ENCODE measurements around the gene POLG2. TPM values are rescaled to one million over a fixed set of nuclear protein-coding genes. Genes with fewer than 3 reads are reported as not detected.

The POLG2 gene
- total and polyA plus RNA-seq, 2 donors (not counting 3 experiments of a cell fraction or from before 2014, with no cell fraction given) = 6.5 to 18.6 TPM

GRCh38 chr17:64497565-64498035 is 746 bp upstream of the POLG2 start:
- H3K9ac ChIP-seq (replicated peaks; ENCODE audit: extremely low read depth, insufficient read depth, low read length) = peak overlapping the region; percentile 32
- TF ChIP-seq, protein P1, sequence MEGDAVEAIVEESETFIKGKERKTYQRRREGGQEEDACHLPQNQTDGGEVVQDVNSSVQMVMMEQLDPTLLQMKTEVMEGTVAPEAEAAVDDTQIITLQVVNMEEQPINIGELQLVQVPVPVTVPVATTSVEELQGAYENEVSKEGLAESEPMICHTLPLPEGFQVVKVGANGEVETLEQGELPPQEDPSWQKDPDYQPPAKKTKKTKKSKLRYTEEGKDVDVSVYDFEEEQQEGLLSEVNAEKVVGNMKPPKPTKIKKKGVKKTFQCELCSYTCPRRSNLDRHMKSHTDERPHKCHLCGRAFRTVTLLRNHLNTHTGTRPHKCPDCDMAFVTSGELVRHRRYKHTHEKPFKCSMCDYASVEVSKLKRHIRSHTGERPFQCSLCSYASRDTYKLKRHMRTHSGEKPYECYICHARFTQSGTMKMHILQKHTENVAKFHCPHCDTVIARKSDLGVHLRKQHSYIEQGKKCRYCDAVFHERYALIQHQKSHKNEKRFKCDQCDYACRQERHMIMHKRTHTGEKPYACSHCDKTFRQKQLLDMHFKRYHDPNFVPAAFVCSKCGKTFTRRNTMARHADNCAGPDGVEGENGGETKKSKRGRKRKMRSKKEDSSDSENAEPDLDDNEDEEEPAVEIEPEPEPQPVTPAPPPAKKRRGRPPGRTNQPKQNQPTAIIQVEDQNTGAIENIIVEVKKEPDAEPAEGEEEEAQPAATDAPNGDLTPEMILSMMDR (IDR thresholded peaks at IDR 0.05; ENCODE audit: extremely low read depth in 1 of 2, insufficient read depth in 1 of 2, low read depth in 1 of 2, low read length in 2 of 2) = no peak
- no peak for TF ChIP-seq MYC (IDR thresholded peaks at IDR 0.05; ENCODE audit: low read depth, low read length)
- no peak for TF ChIP-seq FOS (IDR thresholded peaks at IDR 0.05; ENCODE audit: borderline replicate concordance, insufficient read depth, low read length)
- no peak for TF ChIP-seq POLR2AphosphoS5 (IDR thresholded peaks at IDR 0.05; ENCODE audit: insufficient read depth, low read depth, low read length)
- no peak for TF ChIP-seq POLR2A (IDR thresholded peaks at IDR 0.05; ENCODE audit: low read depth, low read length)
- TF ChIP-seq EZH2 (IDR thresholded peaks at IDR 0.05; ENCODE audit: borderline replicate concordance, low read depth, low read length, severe bottlenecking) = no peak
- no peak for TF ChIP-seq GATA2 (IDR thresholded peaks at IDR 0.05; ENCODE audit: insufficient read depth, insufficient read length, low read depth, low read length)
- no peak for TF ChIP-seq JUN (IDR thresholded peaks at IDR 0.05; ENCODE audit: borderline replicate concordance, insufficient read depth, insufficient read length, low read depth)
- TF ChIP-seq MAX (IDR thresholded peaks at IDR 0.05; ENCODE audit: insufficient read depth, insufficient read length) = no peak
- H3K4me3 ChIP-seq (replicated peaks in 1 of 3; ENCODE audit: insufficient read depth in 1 of 3, low read depth in 1 of 3, low read length in 3 of 3) = peak overlapping the region in 2 of 3 experiments; percentile 54 to 66
- peak overlapping the region; percentile 84 for H3K4me2 ChIP-seq (ENCODE audit: insufficient read depth, low read length)
- POLR2A ChIA-PET = interaction anchor here (1.7 to 2.1 kb wide), 2 partner anchors 9 to 77 kb away, joined by 8 to 37 read pairs; partner anchors contain the start of genes CEP95 and DDX5
- H3K9me3 ChIP-seq (replicated peaks; ENCODE audit: control insufficient read depth, insufficient read depth, low read length) = no peaks in the 10 kb centered on the region
- DNase-seq (ENCODE audit: low read depth, low spot score) (no peak), FAIRE-seq (no peak)
- H3K9me1 ChIP-seq (replicated peaks; ENCODE audit: control insufficient read depth, extremely low read depth, insufficient read depth, low read length) = no peaks in the 10 kb centered on the region
- no TSS peak for BruUV-seq (replicated peaks)
- CTCF ChIA-PET = interaction anchor here (1.1 to 4.5 kb wide), 2 partner anchors 9 to 78 kb away, joined by 4 to 39 read pairs; partner anchors contain the start of genes CEP95 and DDX5
- peaks cover 51% of the 10 kb centered on the region for H3K79me2 ChIP-seq (ENCODE audit: control insufficient read depth, insufficient read depth, low read length)
- H2AFZ ChIP-seq (ENCODE audit: low read depth, low read length) = no peak overlapping the region
- H4K20me1 ChIP-seq (replicated peaks; ENCODE audit: control insufficient read depth, extremely low read depth, insufficient read depth, low read length) = peaks cover 21% of the 10 kb centered on the region
- peak overlapping the region; percentile 73 for H3K27ac ChIP-seq (ENCODE audit: insufficient read depth, low read depth, low read length)
- dilution Hi-C loops (cut with MboI; ENCODE audit: extremely low pct_ligation_motif_present, low sequenced_read_pairs) = no loop called here
- no peaks in the 10 kb centered on the region for H3K27me3 ChIP-seq (ENCODE audit: control insufficient read depth in 2 of 2, insufficient read depth in 2 of 2, low read length in 2 of 2)
- H3K36me3 ChIP-seq (ENCODE audit: control insufficient read depth in 2 of 2, extremely low read depth in 1 of 2, insufficient read depth in 2 of 2, low read length in 2 of 2) = peaks cover 35 to 49% of the 10 kb centered on the region in 2 experiments
- intact Hi-C loops (cut with micrococcal nuclease) = loop anchor here (1.0 to 5.0 kb wide), 2 partner anchors 8 to 170 kb away; no protein-coding TSS in a partner anchor
- peaks cover 56% of the 10 kb centered on the region for H3K4me1 ChIP-seq (ENCODE audit: control insufficient read depth, extremely low read depth, insufficient read depth, low read length)

Data from endothelial cell of umbilical vein (primary cell).